HG03521 (cell line): ENCODE data around the gene ALPK1.
"Not testable (repeated sequence)": the region's sequence is repeated elsewhere in the genome, so short reads cannot be mapped to it uniquely, and the experiment has no call there.

ENCODE experiments used
- ATAC-seq: cut with Tn5 transposase; IDR thresholded peaks from one replicate; pipeline ENCODE4 v1.9.1; 2021; ENCODE audit warnings: mild to moderate bottlenecking, moderate library complexity; ENCODE audit not compliant: unreplicated experiment

ALPK1 gene

GRCh38 chr4:112284166-112284565 is 13.0 kb upstream of the ALPK1 start:
- no peak for ATAC-seq

GRCh38 chr4:112284662-112285411 is 12.3 kb upstream of the ALPK1 start:
- no peak for ATAC-seq

GRCh38 chr4:112287258-112287989 is 9.7 kb upstream of the ALPK1 start:
- ATAC-seq, result no peak

GRCh38 chr4:112288455-112288854 is 8.7 kb upstream of the ALPK1 start:
- peak; percentile 27 for ATAC-seq

- no peak for ATAC-seq
Observed at GRCh38 chr4:112289407-112290253, 7.5 kb upstream of the ALPK1 start.

GRCh38 chr4:112290341-112290740 is 6.8 kb upstream of the ALPK1 start:
- no peak for ATAC-seq

GRCh38 chr4:112299721-112300120 is 2.6 kb downstream of the ALPK1 start:
- ATAC-seq, result no peak

- peak; percentile 54 for ATAC-seq
Observed at GRCh38 chr4:112302320-112303274, 5.4 kb downstream of the ALPK1 start.

GRCh38 chr4:112305477-112305876 is 8.3 kb downstream of the ALPK1 start:
- ATAC-seq, result not testable (repeated sequence)

GRCh38 chr4:112309263-112309791 is 12.2 kb downstream of the ALPK1 start:
- ATAC-seq, result not testable (repeated sequence)

GRCh38 chr4:112311516-112311915 is 14.3 kb downstream of the ALPK1 start:
- no peak for ATAC-seq

GRCh38 chr4:112312610-112313239 is 15.6 kb downstream of the ALPK1 start:
- ATAC-seq, result peak; percentile 97

- no peak for ATAC-seq
Observed at GRCh38 chr4:112315446-112315845, 18.3 kb downstream of the ALPK1 start.

GRCh38 chr4:112316360-112316759 is 19.2 kb downstream of the ALPK1 start:
- ATAC-seq, result no peak

- peak; percentile 93 for ATAC-seq
Observed at GRCh38 chr4:112318239-112319142, 21.3 kb downstream of the ALPK1 start.

- ATAC-seq, result no peak
Observed at GRCh38 chr4:112321776-112322684, 24.9 kb downstream of the ALPK1 start.

- ATAC-seq, result no peak
Observed at GRCh38 chr4:112322866-112323265, 25.7 kb downstream of the ALPK1 start.
